ENCODE measurements around the gene CDKN2B. TPM values are rescaled to one million over a fixed set of nuclear protein-coding genes. Genes with fewer than 3 reads are reported as not detected.
"Not testable (repeated sequence)": the region's sequence is repeated elsewhere in the genome, so short reads cannot be mapped to it uniquely, and the experiment has no call there.

Gene CDKN2B
- total RNA-seq, 1 donor from 2014 or later, result 9.2 TPM

DNA sequence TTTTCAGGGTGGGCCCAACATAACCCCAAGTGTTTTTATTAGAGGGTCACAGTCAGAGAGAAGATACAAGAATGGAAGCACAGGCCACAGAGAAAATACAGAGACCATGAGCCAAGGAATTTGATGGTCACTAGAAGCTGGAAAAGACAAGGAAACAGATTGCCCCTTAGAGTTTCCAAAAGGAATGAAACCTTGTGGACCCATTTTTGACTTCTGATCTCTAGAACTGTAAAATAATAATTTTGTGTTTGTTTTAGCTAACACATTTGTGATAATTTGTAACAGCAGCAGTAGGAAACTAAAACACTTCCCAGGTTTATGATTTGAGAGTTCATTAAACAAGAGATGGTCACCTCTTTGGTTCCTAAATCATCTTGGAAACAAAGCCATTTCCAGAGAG lies 36.7 kb downstream of the CDKN2B start:
- intact Hi-C loops (cut with micrococcal nuclease), result no loop called here

DNA sequence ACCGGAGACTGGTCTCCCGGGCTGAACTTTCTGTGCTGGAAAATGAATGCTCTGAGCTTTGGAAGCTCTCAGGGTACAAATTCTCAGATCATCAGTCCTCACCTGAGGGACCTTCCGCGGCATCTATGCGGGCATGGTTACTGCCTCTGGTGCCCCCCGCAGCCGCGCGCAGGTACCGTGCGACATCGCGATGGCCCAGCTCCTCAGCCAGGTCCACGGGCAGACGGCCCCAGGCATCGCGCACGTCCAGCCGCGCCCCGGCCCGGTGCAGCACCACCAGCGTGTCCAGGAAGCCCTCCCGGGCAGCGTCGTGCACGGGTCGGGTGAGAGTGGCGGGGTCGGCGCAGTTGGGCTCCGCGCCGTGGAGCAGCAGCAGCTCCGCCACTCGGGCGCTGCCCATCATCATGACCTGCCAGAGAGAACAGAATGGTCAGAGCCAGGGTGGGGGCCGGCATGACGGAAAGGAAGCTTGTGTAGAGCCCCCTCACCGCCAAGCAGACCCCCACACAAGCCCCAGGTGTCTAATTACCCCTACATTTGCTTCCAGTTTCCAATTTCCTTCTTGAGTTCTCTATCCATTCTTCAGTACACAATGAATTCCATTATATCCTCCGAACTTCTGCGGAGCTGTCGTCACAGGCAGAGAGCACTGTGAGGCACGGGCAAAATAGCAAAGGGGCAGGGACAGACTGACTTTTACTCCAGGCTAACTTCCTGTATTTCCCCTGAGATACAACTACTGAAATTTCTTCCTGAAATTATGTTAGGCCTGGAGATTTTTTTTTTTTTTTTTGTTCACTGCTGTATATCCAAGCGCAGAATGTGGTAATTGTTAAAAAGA lies 38.1 kb downstream of the CDKN2B start:
- intact Hi-C loops (cut with micrococcal nuclease), result no loop called here

DNA sequence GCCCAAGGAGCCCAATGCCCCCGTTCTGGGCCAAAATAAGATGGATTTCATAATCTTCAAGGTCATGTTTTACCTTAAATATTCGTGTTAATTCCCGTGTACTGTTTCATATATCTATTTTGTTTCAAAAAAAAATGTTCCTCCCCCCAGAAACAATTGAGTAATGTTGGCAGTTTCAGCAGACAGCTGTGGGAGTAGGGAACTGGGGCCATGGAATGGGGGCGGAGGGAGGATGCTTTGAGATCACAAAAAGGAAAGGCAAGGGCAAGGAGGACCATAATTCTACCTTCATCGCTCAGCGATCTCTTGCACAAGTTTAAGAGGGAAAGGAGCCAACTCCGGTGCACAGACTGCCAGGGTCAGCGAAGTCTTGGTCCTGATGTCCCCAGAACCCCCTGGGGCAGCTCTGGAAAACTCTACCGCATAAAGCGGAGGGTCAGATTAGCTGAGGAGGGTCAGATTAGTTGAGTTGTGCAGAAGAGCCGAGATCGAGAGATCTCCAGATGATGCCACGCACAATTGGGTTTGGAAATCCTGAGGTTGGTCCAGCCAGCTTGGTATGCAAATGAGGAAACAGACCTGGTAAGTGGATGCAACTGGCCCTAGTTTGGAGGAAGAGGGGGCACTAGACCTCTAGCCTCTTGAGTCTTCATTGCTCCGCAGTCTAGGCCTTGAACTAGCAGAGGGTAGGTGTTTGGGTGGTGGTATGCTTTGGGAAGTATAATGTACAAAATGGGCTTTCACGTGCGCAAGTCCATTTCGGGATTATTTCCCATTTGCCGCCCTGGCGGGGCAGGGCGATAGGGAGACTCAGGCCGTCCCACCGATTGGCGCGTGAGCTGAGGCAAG lies 38.9 kb downstream of the CDKN2B start:
- intact Hi-C loops (cut with micrococcal nuclease), result loop anchor here (5.0 kb wide), 1 partner anchor 1852 kb away; no protein-coding TSS in a partner anchor

DNA sequence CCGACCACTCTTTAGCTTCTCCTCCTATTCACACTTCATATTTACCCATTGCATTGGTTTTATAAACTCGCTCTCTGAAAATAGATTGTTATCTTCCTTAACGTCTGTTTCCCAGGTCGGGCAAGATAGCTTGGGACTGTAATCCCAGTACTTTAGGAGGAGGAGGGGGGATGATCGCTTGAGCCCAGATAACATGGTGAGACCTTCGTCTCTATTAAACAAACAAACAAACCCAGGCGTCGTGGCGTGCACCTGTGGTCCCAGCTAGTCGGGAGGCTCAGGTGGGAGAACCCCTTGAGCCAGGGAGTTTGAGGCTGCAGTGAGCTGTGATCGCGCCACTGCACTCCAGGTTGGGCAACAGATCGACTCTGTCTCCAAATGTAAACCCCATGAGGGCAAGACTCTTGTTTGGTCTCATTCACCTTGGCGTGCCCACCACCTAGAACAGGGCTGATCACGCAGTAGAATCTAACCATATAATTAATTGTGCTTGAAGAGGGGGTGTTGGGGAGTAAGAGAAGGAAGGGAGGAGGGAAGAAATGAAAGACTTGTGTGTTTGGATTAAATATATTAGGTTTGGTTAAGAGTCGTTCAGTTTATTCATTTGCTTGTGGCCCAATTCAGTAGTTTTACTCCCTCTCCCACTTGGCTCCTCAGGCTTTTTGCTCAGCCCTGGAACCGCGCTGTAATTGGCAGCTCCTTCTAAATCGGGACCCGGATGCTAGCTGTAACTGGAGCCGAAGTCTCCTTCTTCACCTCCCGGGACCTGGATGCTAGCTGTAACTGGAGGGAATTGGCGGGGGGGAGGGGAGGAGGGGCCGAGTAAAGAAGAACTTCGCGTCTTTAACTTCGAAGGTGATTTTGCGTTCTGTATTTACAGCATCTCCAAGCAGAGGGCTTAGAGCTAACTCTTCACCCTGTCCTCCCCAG lies 39.8 kb downstream of the CDKN2B start:
- intact Hi-C loops (cut with micrococcal nuclease), result loop anchor here (5.0 kb wide), 1 partner anchor 1853 kb away; no protein-coding TSS in a partner anchor

DNA sequence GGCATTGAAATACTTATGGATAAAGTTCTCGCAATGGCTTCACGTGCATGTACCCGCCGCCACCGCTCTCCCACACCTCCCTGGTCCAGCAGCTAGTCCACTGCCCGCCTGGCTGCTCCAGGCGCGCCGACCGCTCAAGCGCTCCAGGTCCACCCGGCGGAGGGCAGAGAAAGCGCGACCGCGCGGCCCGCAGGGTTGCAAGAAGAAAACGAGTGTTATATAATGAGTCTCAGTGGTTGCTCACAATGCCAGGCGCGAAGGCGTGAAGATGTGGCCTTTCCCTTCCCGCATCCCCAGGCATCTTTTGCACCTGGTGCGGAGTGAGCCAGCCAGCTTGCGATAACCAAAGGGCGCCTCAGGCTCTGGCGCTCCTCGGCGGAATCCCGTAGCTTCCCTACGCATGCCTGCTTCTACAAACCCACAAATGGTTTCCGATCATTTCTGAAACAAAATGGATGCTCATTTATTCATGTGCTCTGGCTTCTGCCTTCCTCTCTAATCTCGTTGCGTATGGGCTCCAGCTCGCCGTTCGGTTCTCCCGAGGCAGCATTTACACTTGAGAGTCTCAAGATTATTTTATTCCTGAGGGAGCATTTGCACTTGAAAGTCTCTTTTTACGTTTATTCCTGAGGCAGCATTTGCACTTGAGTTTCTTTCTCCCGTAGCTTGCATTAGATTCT lies 40.6 kb downstream of the CDKN2B start:
- intact Hi-C loops (cut with micrococcal nuclease), result loop anchor here (1.0 to 5.0 kb wide), 3 partner anchors 8 to 1854 kb away; no protein-coding TSS in a partner anchor

DNA sequence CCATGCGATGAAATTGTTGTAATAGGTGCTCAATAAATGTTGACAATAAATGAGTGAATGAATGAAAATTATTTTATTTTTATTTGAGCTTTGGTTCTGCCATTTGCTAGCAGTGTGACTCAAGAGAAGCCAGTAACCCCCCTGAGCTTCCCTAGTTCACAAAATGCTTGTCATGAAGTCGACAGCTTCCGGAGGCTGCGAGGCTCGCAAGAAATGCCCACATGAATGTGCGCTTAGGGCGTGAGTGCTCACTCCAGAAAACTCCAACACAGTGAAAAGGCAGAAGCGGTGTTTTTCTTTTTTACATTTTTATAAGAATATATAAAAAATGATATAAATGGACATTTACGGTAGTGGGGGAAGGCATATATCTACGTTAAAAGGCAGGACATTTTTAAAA lies 41.4 kb downstream of the CDKN2B start:
- intact Hi-C loops (cut with micrococcal nuclease), result loop anchor here (1.0 to 5.0 kb wide), 4 partner anchors 9 to 1855 kb away; partner anchors contain the start of gene DMRTA1

DNA sequence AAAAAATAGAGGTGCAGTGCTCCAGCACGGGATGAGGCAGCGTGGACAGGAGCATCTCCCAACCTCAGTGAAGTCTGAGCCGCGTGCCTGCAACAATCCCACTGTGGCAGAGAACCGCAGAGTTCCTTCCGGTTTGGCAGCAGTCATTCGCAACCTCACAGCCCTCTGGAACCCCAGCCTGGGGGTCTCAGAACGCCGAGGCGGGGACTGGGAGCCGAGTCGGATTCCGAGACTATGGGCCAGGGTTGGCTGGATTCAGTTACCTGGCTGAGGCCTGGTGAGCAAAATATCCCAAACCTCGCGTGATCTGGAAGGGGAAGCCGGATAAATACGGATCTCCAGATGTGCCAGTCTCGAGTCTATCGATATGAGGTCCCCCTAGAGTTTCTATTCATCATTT lies 41.9 kb downstream of the CDKN2B start:
- intact Hi-C loops (cut with micrococcal nuclease), result loop anchor here (2.0 to 5.0 kb wide), 2 partner anchors 480 to 1855 kb away; partner anchors contain the start of gene DMRTA1

DNA sequence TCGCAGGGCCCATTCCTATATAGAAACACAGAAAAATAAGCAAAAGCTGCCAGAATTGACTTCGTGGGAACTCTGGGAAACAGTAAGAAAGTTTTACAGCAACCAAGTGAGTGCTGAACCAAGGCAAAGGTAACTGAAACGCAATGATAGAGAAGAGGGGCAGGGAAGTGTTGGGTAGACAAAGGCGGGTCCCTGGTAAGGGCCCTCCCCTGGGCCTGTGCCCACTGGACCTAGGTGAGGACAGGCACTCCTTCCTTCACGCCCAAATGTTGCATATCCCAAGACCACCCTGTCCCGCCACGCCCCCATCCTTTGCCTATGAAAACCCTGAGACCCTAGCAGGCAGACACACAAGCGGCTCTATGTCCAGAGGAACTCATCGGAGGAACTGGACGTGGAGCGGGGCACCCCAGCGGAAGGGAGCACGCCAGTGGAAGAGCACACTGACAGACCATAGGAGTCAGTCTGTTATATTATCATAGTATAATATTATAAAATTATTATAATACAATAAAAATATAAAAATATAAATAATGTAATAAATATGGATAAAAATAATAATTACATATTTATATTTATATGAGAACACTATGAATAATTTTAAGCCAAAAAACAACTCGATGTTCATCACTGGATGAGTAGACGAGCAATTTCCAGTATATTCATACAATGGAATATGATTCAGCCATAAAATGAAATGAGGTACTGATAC lies 42.8 kb downstream of the CDKN2B start:
- intact Hi-C loops (cut with micrococcal nuclease), result loop anchor here (2.0 to 5.0 kb wide), 2 partner anchors 481 to 1856 kb away; partner anchors contain the start of gene DMRTA1

DNA sequence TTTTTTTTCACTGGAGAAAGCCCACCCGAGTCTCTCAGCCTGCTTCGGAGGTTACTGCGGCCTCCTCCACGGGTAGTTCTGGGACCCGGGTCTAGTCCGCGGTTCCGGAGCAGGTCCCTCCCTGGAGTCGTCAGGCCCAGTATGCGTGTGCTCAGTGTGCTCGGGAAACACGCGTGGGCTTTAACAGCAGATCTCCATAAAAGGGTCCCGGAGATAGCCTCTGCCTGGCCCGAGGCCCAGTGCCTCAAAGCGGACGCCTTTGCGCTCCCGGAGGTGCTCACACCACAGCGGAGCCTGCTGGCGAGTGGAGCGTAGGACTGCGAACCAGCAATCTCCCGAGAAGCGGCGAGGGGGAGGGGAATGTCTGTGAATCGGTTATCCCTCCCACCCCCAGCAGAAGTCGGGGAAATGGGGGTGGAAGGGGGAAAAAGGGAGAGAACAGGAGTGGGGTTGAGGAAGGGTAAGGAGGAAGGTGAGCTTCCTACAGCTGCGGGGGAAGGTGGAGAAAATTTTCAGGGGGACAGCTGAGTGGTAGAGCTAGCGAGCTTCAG lies 43.6 kb downstream of the CDKN2B start:
- intact Hi-C loops (cut with micrococcal nuclease), result loop anchor here (1.0 to 5.0 kb wide), 11 partner anchors 10 to 1857 kb away; no protein-coding TSS in a partner anchor

DNA sequence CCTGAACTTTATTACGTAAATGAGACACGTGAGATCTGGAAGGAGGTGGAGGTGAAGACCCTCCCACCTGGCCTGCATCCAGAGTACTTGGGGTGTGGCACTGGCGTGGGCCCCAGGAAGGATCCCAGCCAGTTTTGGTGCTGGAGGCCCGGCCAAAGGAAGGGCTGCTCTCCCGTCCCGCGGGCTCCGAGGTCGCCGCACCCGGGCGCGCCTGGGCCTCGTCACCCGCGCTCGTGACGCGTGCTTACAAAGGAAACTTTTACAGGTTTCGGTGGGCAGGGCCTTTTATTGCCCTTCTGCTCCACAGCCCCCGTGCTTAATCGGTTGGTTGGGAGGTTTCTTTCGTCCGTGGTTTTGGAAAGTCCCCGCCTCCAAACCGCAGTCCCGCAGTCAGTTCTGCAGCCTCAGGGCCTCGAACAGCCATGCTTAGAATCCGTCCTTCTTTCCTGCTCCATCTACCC lies 44.1 kb downstream of the CDKN2B start:
- intact Hi-C loops (cut with micrococcal nuclease), result loop anchor here (1.0 to 5.0 kb wide), 11 partner anchors 10 to 1857 kb away; no protein-coding TSS in a partner anchor

DNA sequence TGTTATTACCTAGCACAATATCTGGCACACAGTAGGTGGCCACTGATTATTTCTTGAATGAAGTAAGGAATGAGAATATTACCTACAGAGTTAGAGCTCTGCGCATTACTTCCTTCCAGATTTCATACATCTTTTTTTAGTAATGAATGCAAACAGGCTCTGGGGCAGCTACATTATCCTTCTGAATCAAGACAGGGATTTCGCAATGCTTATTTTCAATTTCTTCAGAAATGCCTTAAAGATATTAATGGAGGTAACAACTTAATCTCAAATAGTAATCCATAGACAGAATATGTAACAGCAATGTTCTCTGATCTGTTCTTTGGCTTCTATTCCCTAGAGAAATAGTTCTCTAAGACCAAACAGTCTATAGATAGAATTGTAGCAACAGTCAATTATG lies 47.5 kb downstream of the CDKN2B start:
- intact Hi-C loops (cut with micrococcal nuclease), result no loop called here

DNA sequence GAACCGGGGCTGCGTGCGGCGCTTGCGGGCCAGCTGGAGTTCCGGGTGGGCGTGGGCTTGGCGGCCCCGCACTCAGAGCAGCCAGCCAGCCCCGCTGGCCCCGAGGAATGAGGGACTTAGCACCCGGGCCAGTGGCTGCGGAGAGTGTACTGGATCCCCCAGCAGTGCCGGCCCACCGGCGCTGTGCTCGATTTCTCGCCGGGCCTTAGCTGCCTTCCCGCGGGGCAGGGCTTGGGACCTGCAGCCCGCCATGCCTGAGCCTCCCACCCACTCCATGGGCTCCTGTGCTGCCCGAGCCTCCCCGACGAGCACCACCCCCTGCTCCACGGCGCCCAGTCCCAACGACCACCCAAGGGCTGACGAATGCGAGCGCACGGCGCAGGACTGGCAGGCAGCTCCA lies 49.8 kb downstream of the CDKN2B start:
- intact Hi-C loops (cut with micrococcal nuclease), result not testable (repeated sequence)

DNA sequence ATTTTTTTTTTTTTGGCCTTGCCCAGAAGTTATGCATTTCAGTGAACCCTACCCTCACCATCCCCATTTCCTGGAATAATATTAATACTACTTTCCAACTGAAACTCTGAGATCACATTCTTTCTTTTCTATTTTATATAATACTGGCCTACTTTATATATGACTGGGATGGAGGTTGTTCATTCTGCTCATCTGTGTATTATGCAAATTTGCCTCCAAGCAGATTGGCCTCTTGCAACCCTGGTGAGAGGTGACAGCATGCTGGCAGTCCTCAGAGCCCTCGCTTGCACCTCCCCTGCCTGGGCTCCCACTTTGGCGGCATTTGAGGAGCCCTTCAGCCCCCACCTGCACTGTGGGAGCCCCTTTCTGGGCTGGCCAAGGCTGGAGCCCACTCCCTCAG lies 50.3 kb downstream of the CDKN2B start:
- intact Hi-C loops (cut with micrococcal nuclease), result no loop called here

Other genes starting within 250 kb of the CDKN2B start
- 42.3 and 47.4 TPM in 2 replicates for gene MTAP, start 206.7 kb downstream of the CDKN2B start, total RNA-seq
- 22.9 and 23.3 TPM in 2 replicates for gene CDKN2A, start 14.9 kb downstream of the CDKN2B start, total RNA-seq
- 4.8 and 6.5 TPM in 2 replicates for gene CDKN2B-AS1, start 14.5 kb downstream of the CDKN2B start, total RNA-seq